CD8-positive, alpha-beta memory T cell (primary cell): ENCODE data around the gene OPN5. TPM values are rescaled to one million over a fixed set of nuclear protein-coding genes. Genes with fewer than 3 reads are reported as not detected.

Experiments used
- CTCF ChIA-PET: fragments of 350-600 bp; sonication (Branson Sonifier 250); formaldehyde crosslinking; loops from one replicate; lab custom pipeline; 2021; ENCODE audit warnings: antibody characterized with exemption; lab: Charles Lee
- POLR2A ChIA-PET: fragments of 350-600 bp; sonication (Branson Sonifier 250); formaldehyde crosslinking; loops from one replicate; lab custom pipeline; 2021; ENCODE audit warnings: antibody characterized with exemption; lab: Charles Lee
- DNase-seq, 5 donors: peaks; one replicate each; pipeline versions ENCODE4 v3.0.0 to v3.0.0-alpha.2; 2020 to 2022; ENCODE audit warnings: mixed read lengths in 1 of 5
- H3K27ac ChIP-seq: one replicate; pipeline ENCODE4 v1.7.0; 2013; ENCODE audit warnings: low read depth, mild to moderate bottlenecking, low read length, moderate library complexity
- H3K27me3 ChIP-seq: 2 replicates; pipeline ENCODE4 v1.7.0; 2013; ENCODE audit warnings: low read length, mild to moderate bottlenecking; ENCODE audit not compliant: insufficient read depth, poor library complexity, severe bottlenecking
- H3K36me3 ChIP-seq: 2 replicates; pipeline ENCODE4 v1.7.0; 2013; ENCODE audit warnings: mild to moderate bottlenecking, low read length, moderate library complexity; ENCODE audit not compliant: insufficient read depth
- H3K4me1 ChIP-seq: 2 replicates; pipeline ENCODE4 v1.7.0; 2013; ENCODE audit warnings: mild to moderate bottlenecking, low read length, moderate library complexity; ENCODE audit not compliant: insufficient read depth
- H3K4me3 ChIP-seq: 2 replicates; pipeline ENCODE4 v1.7.0; 2013; ENCODE audit warnings: mild to moderate bottlenecking, low read length
- H3K9me3 ChIP-seq: 2 replicates; pipeline ENCODE4 v1.7.0; 2013; ENCODE audit warnings: mild to moderate bottlenecking, low read length
- H3K27ac Mint-ChIP-seq, 8 donors: one replicate each; pipeline ENCODE4 v1.8.0; 2020 to 2021; ENCODE audit warnings: mixed read lengths in 8 of 8, mild to moderate bottlenecking in 6 of 8, inconsistent platforms in 3 of 8, moderate library complexity in 3 of 8
- H3K27me3 Mint-ChIP-seq, 2 donors: one replicate each; pipeline ENCODE4 v1.8.0; 2020 to 2021; ENCODE audit warnings: mixed read lengths in 2 of 2, mild to moderate bottlenecking in 1 of 2, moderate library complexity in 1 of 2
- H3K36me3 Mint-ChIP-seq, 3 donors: one replicate each; pipeline ENCODE4 v1.8.0; 2020 to 2021; ENCODE audit warnings: mixed read lengths in 3 of 3, inconsistent platforms in 1 of 3, mild to moderate bottlenecking in 1 of 3
- H3K4me1 Mint-ChIP-seq, 3 donors: one replicate each; pipeline ENCODE4 v1.8.0; 2020 to 2021; ENCODE audit warnings: mixed read lengths in 3 of 3, inconsistent platforms in 1 of 3, mild to moderate bottlenecking in 1 of 3
- H3K4me3 Mint-ChIP-seq, 7 donors: one replicate each; pipeline ENCODE4 v1.8.0; 2020 to 2021; ENCODE audit warnings: mixed read lengths in 7 of 7, mild to moderate bottlenecking in 6 of 7, moderate library complexity in 4 of 7, inconsistent platforms in 2 of 7
- H3K9me3 Mint-ChIP-seq, 5 donors: one replicate each; pipeline ENCODE4 v1.8.0; 2020 to 2022; ENCODE audit warnings: mixed read lengths in 5 of 5, mild to moderate bottlenecking in 3 of 5, moderate library complexity in 2 of 5, inconsistent platforms in 1 of 5
- polyA plus RNA-seq: library from polyadenylated mRNA; unstranded; fragments of 300-500 nt; fragmentation: Illumina TruSeq; gene quantifications from one replicate; pipeline ENCODE4 v1.2.3, GENCODE V29; 2021
- total RNA-seq, 2 experiments: library from RNA; stranded (reverse); gene quantifications; one replicate each; pipeline ENCODE4 v1.2.3, GENCODE V29; 2021

The OPN5 gene, protein sequence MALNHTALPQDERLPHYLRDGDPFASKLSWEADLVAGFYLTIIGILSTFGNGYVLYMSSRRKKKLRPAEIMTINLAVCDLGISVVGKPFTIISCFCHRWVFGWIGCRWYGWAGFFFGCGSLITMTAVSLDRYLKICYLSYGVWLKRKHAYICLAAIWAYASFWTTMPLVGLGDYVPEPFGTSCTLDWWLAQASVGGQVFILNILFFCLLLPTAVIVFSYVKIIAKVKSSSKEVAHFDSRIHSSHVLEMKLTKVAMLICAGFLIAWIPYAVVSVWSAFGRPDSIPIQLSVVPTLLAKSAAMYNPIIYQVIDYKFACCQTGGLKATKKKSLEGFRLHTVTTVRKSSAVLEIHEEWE
- total RNA-seq, result not detected
- not detected for polyA plus RNA-seq

DNA sequence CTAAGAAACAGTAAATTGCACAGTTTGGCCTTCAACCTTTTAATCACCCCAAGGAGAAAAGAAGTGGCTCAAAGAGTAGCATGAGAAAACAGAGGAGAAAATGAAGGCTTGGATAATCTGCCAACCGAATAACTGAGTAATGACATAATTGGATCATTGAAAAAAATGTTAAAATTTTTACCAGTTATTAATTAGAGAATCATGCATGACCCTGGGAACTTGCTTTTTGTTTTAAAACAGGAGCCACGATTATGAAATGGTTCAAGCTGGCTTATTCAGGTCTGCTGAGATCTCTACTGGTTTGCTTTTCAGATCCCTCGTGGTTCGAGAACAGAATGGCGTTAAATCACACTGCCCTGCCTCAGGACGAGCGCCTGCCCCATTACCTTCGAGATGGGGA is at the start of gene OPN5:
OPN5 (plus strand) TSS at position 301 of the 400 bp plus-strand sequence; CDS start at position 336, 35 bp downstream.
- POLR2A ChIA-PET, result no interaction called here
- peaks cover 5 to 10% (median 8%) of the 10 kb centered on the region in 3 donors for H3K4me1 Mint-ChIP-seq
- H3K27ac Mint-ChIP-seq, result peak within 1 kb of the TSS in 2 of 8 donors; percentile 2 to 4
- no peak for DNase-seq
- H3K36me3 Mint-ChIP-seq, result no peaks in the 10 kb centered on the region
- H3K36me3 ChIP-seq, result no peaks in the 10 kb centered on the region
- peaks cover 0 to 2% (median 0%) of the 10 kb centered on the region in 5 donors for H3K9me3 Mint-ChIP-seq
- CTCF ChIA-PET, result interaction anchor here (2.0 to 5.3 kb wide), 3 partner anchors 151 to 373 kb away, joined by 8 to 25 read pairs (median 18); no protein-coding TSS in a partner anchor
- no peak within 1 kb of the TSS for H3K27ac ChIP-seq
- H3K4me1 ChIP-seq, result no peaks in the 10 kb centered on the region
- no peak within 1 kb of the TSS for H3K4me3 Mint-ChIP-seq
- H3K9me3 ChIP-seq, result no peaks in the 10 kb centered on the region
- peaks cover 3 to 16% of the 10 kb centered on the region in 2 donors for H3K27me3 Mint-ChIP-seq
- no peaks in the 10 kb centered on the region for H3K27me3 ChIP-seq
- no peak within 1 kb of the TSS for H3K4me3 ChIP-seq

DNA sequence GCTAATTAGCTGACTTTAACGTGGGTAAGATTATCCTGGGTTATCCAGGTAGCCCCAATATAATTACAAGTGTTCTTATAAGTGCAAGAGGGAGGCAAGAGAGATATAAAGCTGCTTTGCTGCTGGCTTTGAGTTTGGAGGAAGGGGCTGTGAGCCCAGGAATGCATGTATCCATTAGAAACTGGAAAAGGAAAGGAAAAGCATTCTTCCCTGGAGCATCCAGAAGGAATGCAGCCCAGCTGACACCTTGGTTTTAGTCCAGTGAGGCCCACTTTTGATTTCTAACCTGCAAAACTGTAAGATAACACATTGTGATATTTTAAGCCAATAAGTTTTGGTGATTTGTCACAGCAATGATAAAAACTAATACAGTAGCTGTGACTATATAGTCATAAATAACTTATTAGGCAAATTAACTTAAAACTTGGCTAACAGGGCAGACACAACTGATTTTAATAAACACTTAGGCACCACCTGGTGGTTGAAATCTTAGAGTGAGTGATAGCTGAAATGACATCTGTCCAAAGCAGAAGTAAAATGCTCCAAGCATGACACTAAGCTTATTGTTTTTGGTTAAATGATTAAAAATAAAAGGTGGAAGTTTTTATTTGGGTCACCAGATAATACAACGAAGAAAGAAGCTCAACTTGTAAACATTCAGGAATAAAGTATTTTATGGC is 47.8 kb upstream of the OPN5 start:
- Histone ChIP-seq H3K27ac (no peak overlapping the region), H3K9me3 (no peaks in the 10 kb centered on the region), H3K36me3 (no peaks in the 10 kb centered on the region), H3K27me3 (no peaks in the 10 kb centered on the region), H3K4me3 (no peak overlapping the region), H3K4me1 (no peaks in the 10 kb centered on the region)
- H3K9me3 Mint-ChIP-seq, result no peaks in the 10 kb centered on the region
- H3K27ac Mint-ChIP-seq, result no peak overlapping the region
- H3K4me3 Mint-ChIP-seq, result no peak overlapping the region
- CTCF ChIA-PET, result interaction anchor here (1.3 to 1.6 kb wide), 3 partner anchors 13 to 320 kb away, joined by 3 to 9 read pairs (median 5); no protein-coding TSS in a partner anchor
- POLR2A ChIA-PET, result no interaction called here
- no peaks in the 10 kb centered on the region for H3K36me3 Mint-ChIP-seq
- peaks cover 0 to 6% of the 10 kb centered on the region in 2 donors for H3K27me3 Mint-ChIP-seq
- peaks cover 0 to 5% (median 0%) of the 10 kb centered on the region in 3 donors for H3K4me1 Mint-ChIP-seq
- DNase-seq, result no peak

DNA sequence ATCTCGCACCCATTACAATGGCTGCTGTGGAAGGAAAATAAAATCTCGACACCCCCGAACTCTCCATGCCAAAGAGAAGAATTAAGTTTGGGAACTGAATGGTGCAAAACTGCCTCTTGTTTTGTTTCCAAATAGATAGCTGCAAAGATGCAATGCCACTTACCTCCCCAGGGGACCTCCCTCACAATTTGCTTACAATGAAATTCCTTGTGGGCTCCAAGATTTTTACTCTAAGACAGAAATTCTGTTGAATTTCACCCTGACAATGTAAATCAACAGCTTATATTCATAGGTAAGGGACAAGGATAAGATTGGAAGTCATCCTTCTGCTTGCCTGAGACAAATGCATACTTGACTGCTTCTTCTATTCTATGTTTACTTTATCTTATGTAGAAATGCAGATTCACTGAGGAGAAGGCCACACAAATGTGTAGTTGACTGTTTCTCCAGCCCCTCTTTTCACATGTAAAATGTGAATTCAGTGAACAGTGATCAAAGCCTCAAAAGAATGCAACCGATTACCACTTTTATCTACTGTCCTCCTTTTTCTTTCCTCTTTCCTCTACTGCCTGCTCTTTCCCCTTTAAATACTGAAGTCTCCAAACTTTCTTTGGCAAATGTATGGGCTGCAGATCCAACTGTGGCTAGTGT is 46.9 kb upstream of the OPN5 start:
- Histone ChIP-seq H3K27ac (no peak overlapping the region), H3K36me3 (no peaks in the 10 kb centered on the region), H3K4me1 (no peaks in the 10 kb centered on the region), H3K27me3 (no peaks in the 10 kb centered on the region), H3K9me3 (no peaks in the 10 kb centered on the region), H3K4me3 (no peak overlapping the region)
- DNase-seq, result no peak
- CTCF ChIA-PET, result interaction anchor here (1.3 to 1.6 kb wide), 3 partner anchors 14 to 321 kb away, joined by 3 to 9 read pairs (median 5); no protein-coding TSS in a partner anchor
- H3K4me3 Mint-ChIP-seq, result no peak overlapping the region
- POLR2A ChIA-PET, result no interaction called here
- no peaks in the 10 kb centered on the region for H3K36me3 Mint-ChIP-seq
- H3K9me3 Mint-ChIP-seq, result no peaks in the 10 kb centered on the region
- no peak overlapping the region for H3K27ac Mint-ChIP-seq
- no peaks in the 10 kb centered on the region for H3K4me1 Mint-ChIP-seq
- peaks cover 0 to 6% of the 10 kb centered on the region in 2 donors for H3K27me3 Mint-ChIP-seq

DNA sequence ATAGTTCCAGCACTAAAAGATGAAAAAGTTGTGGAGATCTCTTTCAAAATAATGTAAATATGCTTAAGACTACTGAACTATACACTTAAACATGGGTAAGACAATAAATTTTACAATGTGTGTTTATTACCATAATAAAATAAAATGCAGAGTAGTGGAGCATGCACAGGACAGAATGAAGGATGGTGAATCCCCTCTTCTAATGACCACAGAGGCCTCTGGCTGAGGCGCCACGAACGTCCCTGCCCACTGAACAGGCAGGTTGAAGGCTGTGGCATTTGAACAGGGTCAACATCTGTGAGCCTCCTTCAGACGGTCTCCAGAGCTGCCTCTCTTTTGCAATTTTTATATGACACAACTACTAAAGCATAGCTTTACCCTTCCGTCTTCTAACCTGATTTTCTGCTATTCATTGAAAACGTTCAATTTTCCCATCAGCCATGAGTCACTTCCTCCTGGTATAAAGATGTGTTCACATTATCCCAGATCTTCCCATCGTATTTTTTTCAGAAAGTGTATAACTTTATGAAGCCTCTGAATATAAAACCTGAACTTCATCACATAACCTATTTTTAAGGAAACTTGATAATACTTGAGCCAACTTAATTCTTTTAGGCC is 45.6 kb upstream of the OPN5 start:
- H3K4me3 ChIP-seq, result no peak overlapping the region
- H3K27ac ChIP-seq, result no peak overlapping the region
- H3K9me3 Mint-ChIP-seq, result no peaks in the 10 kb centered on the region
- POLR2A ChIA-PET, result no interaction called here
- no peaks in the 10 kb centered on the region for H3K27me3 ChIP-seq
- H3K4me3 Mint-ChIP-seq, result no peak overlapping the region
- no peak for DNase-seq
- H3K4me1 Mint-ChIP-seq, result no peaks in the 10 kb centered on the region
- no peaks in the 10 kb centered on the region for H3K36me3 ChIP-seq
- no peak overlapping the region for H3K27ac Mint-ChIP-seq
- H3K4me1 ChIP-seq, result no peaks in the 10 kb centered on the region
- no peaks in the 10 kb centered on the region for H3K9me3 ChIP-seq
- CTCF ChIA-PET, result no interaction called here
- H3K36me3 Mint-ChIP-seq, result no peaks in the 10 kb centered on the region
- H3K27me3 Mint-ChIP-seq, result peaks cover 0 to 6% of the 10 kb centered on the region in 2 donors

DNA sequence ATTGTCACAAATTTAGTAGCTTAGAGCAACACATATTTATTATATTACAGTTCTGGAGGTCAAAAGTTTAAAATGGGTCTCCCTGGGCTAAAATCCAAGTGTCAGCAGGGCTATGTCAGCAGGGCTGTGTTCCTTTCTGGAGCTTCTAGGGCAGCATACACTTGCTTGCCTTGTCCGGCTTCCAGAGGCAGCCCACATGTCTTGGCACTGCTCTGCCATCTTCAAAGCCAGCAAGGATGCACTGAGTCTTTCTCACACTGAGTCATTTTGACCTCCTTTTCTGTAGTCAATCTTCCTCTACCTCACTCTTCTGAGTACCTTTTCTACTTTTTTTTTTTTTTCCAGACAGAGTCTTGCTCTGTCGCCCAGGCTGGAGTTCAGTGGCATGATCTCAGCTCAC is 44.4 kb upstream of the OPN5 start:
- Histone ChIP-seq H3K9me3 (no peaks in the 10 kb centered on the region), H3K4me1 (no peaks in the 10 kb centered on the region), H3K4me3 (no peak overlapping the region), H3K27ac (no peak overlapping the region), H3K36me3 (no peaks in the 10 kb centered on the region), H3K27me3 (no peaks in the 10 kb centered on the region)
- no peak for DNase-seq
- Mint-ChIP-seq H3K27ac (no peak overlapping the region), H3K4me3 (no peak overlapping the region), H3K4me1 (no peaks in the 10 kb centered on the region), H3K9me3 (no peaks in the 10 kb centered on the region), H3K27me3 (peaks cover 0 to 6% of the 10 kb centered on the region in 2 donors), H3K36me3 (no peaks in the 10 kb centered on the region)
- ChIA-PET POLR2A (no interaction called here), CTCF (interaction anchor here (0.7 kb wide), 1 partner anchor 43 kb away, joined by 3 read pairs; no protein-coding TSS in a partner anchor)

DNA sequence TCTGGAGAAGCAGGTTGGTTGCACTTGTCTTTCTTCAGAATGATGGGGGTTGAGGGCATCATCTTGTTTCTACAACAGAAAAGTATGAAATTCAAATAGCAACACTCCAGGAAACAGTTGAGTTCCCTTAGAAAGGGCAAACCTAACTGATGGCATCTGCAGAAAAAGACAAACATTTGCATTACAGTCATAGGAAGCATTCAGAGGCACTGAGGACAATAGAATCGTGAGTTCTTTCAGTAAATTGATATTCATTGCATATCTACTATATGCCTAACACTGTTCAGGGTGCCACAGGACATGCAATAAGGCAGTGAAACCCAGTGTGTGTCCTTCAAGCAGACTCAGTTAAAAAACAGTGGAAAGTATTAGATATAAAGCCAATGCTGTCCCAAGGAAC is 41.1 kb upstream of the OPN5 start:
- DNase-seq, result no peak
- H3K9me3 Mint-ChIP-seq, result no peaks in the 10 kb centered on the region
- H3K36me3 Mint-ChIP-seq, result no peaks in the 10 kb centered on the region
- POLR2A ChIA-PET, result no interaction called here
- Histone ChIP-seq H3K36me3 (no peaks in the 10 kb centered on the region), H3K27ac (no peak overlapping the region), H3K27me3 (no peaks in the 10 kb centered on the region), H3K9me3 (no peaks in the 10 kb centered on the region), H3K4me3 (no peak overlapping the region), H3K4me1 (no peaks in the 10 kb centered on the region)
- H3K27me3 Mint-ChIP-seq, result peaks cover 0 to 3% of the 10 kb centered on the region in 2 donors
- H3K4me3 Mint-ChIP-seq, result no peak overlapping the region
- no peaks in the 10 kb centered on the region for H3K4me1 Mint-ChIP-seq
- CTCF ChIA-PET, result no interaction called here
- H3K27ac Mint-ChIP-seq, result no peak overlapping the region

DNA sequence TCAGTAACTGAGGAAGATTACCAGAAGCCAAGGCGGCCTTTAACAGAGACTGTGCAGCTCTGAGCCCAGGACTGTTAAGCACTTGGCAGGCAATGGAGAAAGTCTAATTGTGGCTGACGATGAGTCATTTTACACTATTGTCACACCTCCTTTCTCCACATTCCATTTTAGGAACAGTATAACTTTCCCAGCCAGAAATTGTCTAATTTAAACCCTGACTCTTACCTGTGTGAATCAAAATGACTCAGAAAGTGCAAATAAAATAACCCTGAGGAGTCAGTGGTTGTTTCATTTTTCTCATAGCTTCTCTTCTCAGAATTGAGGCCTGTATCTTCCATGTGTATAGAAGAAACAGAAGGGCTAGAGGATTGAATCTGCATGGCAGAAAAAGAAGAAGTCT is 40.0 kb upstream of the OPN5 start:
- Mint-ChIP-seq H3K4me3 (no peak overlapping the region), H3K4me1 (no peaks in the 10 kb centered on the region), H3K9me3 (no peaks in the 10 kb centered on the region), H3K27ac (no peak overlapping the region), H3K27me3 (no peaks in the 10 kb centered on the region), H3K36me3 (no peaks in the 10 kb centered on the region)
- Histone ChIP-seq H3K36me3 (no peaks in the 10 kb centered on the region), H3K4me1 (no peaks in the 10 kb centered on the region), H3K4me3 (no peak overlapping the region), H3K9me3 (no peaks in the 10 kb centered on the region), H3K27ac (no peak overlapping the region), H3K27me3 (no peaks in the 10 kb centered on the region)
- DNase-seq, result no peak
- ChIA-PET CTCF (no interaction called here), POLR2A (no interaction called here)
